ENCODE data around the gene MTHFD1L. TPM values are rescaled to one million over a fixed set of nuclear protein-coding genes. Genes with fewer than 3 reads are reported as not detected.

MTHFD1L gene
- polyA plus RNA-seq, 2 of the 4 experiments (the other 2 are of a cell fraction), result 27.2 to 63.2 TPM

DNA sequence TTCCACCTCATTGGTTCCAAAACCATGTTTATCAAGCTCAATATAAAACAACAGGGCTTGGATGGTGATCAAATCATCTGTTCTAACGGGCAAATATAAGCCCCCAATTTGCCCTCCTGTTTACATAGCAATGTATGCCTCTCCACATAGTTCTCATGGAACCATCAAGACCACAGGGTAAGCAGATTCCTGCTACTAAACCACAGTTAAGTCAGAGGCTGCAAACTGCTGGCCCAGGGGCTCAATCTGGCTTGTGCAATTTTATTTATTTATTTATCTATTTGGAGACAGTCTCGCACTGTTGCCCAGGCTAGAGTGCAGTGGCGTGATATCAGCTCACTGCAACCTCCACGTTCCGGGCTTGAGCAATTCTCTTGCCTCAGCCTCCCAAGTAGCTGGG lies 18.9 kb upstream of the MTHFD1L start:
- Histone ChIP-seq H3K4me3 (no peak overlapping the region), H3K27ac (no peak overlapping the region), H3K4me2 (no peak overlapping the region), H3K9me3 (no peaks in the 10 kb centered on the region), H3K4me1 (no peaks in the 10 kb centered on the region)
- no peak for ATAC-seq
- CTCF ChIA-PET, result interaction anchor here (1.5 kb wide), 1 partner anchor 29 kb away, joined by 5 read pairs; no protein-coding TSS in a partner anchor
- POLR2A ChIA-PET, result interaction anchor here (0.5 kb wide), 1 partner anchor 1135 kb away, joined by 3 read pairs; no protein-coding TSS in a partner anchor
- FAIRE-seq, result no peak
- WGBS (ENCODE audit: missing lambda C conversion rate), result 81% methylated on average over 5 of the region's 5 CpGs
- DNase-seq (ENCODE audit: low read depth in 1 of 2, low spot score in 1 of 2), result no peak
- TF ChIP-seq, protein P1, sequence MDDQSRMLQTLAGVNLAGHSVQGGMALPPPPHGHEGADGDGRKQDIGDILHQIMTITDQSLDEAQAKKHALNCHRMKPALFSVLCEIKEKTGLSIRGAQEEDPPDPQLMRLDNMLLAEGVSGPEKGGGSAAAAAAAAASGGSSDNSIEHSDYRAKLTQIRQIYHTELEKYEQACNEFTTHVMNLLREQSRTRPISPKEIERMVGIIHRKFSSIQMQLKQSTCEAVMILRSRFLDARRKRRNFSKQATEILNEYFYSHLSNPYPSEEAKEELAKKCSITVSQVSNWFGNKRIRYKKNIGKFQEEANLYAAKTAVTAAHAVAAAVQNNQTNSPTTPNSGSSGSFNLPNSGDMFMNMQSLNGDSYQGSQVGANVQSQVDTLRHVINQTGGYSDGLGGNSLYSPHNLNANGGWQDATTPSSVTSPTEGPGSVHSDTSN (IDR thresholded peaks at IDR 0.05), result no peak
- TF ChIP-seq, protein P2, sequence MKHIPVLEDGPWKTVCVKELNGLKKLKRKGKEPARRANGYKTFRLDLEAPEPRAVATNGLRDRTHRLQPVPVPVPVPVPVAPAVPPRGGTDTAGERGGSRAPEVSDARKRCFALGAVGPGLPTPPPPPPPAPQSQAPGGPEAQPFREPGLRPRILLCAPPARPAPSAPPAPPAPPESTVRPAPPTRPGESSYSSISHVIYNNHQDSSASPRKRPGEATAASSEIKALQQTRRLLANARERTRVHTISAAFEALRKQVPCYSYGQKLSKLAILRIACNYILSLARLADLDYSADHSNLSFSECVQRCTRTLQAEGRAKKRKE (CRISPR knock-in tag; IDR thresholded peaks at IDR 0.05; ENCODE audit: low read depth), result no peak
- TF ChIP-seq ESRRA (IDR thresholded peaks at IDR 0.05; ENCODE audit: borderline replicate concordance, low read length), result no peak
- TF ChIP-seq, protein P3, sequence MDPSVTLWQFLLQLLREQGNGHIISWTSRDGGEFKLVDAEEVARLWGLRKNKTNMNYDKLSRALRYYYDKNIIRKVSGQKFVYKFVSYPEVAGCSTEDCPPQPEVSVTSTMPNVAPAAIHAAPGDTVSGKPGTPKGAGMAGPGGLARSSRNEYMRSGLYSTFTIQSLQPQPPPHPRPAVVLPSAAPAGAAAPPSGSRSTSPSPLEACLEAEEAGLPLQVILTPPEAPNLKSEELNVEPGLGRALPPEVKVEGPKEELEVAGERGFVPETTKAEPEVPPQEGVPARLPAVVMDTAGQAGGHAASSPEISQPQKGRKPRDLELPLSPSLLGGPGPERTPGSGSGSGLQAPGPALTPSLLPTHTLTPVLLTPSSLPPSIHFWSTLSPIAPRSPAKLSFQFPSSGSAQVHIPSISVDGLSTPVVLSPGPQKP (IDR thresholded peaks at IDR 0.05; ENCODE audit: low read depth, low read length), result no peak
- no peak for TF ChIP-seq CBX2 (IDR thresholded peaks at IDR 0.05; ENCODE audit: borderline replicate concordance, low read depth)
- TF ChIP-seq TP53 (CRISPR knock-in tag; IDR thresholded peaks at IDR 0.05), result no peak
- TF ChIP-seq, protein P4, sequence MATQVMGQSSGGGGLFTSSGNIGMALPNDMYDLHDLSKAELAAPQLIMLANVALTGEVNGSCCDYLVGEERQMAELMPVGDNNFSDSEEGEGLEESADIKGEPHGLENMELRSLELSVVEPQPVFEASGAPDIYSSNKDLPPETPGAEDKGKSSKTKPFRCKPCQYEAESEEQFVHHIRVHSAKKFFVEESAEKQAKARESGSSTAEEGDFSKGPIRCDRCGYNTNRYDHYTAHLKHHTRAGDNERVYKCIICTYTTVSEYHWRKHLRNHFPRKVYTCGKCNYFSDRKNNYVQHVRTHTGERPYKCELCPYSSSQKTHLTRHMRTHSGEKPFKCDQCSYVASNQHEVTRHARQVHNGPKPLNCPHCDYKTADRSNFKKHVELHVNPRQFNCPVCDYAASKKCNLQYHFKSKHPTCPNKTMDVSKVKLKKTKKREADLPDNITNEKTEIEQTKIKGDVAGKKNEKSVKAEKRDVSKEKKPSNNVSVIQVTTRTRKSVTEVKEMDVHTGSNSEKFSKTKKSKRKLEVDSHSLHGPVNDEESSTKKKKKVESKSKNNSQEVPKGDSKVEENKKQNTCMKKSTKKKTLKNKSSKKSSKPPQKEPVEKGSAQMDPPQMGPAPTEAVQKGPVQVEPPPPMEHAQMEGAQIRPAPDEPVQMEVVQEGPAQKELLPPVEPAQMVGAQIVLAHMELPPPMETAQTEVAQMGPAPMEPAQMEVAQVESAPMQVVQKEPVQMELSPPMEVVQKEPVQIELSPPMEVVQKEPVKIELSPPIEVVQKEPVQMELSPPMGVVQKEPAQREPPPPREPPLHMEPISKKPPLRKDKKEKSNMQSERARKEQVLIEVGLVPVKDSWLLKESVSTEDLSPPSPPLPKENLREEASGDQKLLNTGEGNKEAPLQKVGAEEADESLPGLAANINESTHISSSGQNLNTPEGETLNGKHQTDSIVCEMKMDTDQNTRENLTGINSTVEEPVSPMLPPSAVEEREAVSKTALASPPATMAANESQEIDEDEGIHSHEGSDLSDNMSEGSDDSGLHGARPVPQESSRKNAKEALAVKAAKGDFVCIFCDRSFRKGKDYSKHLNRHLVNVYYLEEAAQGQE (IDR thresholded peaks at IDR 0.05), result no peak
- no peak for TF ChIP-seq CBX8 (IDR thresholded peaks at IDR 0.05)
- TF ChIP-seq RFX5 (IDR thresholded peaks at IDR 0.05), result no peak
- TF ChIP-seq, protein P5, sequence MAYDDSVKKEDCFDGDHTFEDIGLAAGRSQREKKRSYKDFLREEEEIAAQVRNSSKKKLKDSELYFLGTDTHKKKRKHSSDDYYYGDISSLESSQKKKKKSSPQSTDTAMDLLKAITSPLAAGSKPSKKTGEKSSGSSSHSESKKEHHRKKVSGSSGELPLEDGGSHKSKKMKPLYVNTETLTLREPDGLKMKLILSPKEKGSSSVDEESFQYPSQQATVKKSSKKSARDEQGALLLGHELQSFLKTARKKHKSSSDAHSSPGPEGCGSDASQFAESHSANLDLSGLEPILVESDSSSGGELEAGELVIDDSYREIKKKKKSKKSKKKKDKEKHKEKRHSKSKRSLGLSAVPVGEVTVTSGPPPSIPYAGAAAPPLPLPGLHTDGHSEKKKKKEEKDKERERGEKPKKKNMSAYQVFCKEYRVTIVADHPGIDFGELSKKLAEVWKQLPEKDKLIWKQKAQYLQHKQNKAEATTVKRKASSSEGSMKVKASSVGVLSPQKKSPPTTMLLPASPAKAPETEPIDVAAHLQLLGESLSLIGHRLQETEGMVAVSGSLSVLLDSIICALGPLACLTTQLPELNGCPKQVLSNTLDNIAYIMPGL (CRISPR knock-in tag; IDR thresholded peaks at IDR 0.05; ENCODE audit: borderline replicate concordance), result no peak
- no peak for TF ChIP-seq HOXB13 (CRISPR knock-in tag; IDR thresholded peaks at IDR 0.05; ENCODE audit: low read depth)
- no peak for TF ChIP-seq ZSCAN20 (CRISPR knock-in tag; IDR thresholded peaks at IDR 0.05)
- no peak for TF ChIP-seq ZNF302 (CRISPR knock-in tag; IDR thresholded peaks at IDR 0.05)
- no peak for TF ChIP-seq RARB (CRISPR knock-in tag; IDR thresholded peaks at IDR 0.05)
- TF ChIP-seq HOXA7 (CRISPR knock-in tag; IDR thresholded peaks at IDR 0.05), result no peak
- TF ChIP-seq EHMT2 (IDR thresholded peaks at IDR 0.05; ENCODE audit: low read depth), result no peak
- TF ChIP-seq TFCP2L1 (CRISPR knock-in tag; IDR thresholded peaks at IDR 0.05), result no peak
- no peak for TF ChIP-seq PHF8 (IDR thresholded peaks at IDR 0.05; ENCODE audit: borderline replicate concordance, low read depth)
